HCT116 (cell line): Measurements from ENCODE around the gene ZNF32. TPM values are rescaled to one million over a fixed set of nuclear protein-coding genes. Genes with fewer than 3 reads are reported as not detected.

Experiments
- ATAC-seq: fragments of 200-7000 bp; cut with Tn5 transposase; 2 replicates; pipeline ENCODE4 v1.9.1; 2020; ENCODE audit warnings: mild to moderate bottlenecking, moderate library complexity
- BruUV-seq: library from RNA; stranded (reverse); fragments of 400-500 nt; replicated peaks from 2 replicates; lab custom pipeline; 2021; lab: Mats Ljungman, UMichigan
- CTCF ChIA-PET: fragments of 300-600 bp; sonication (Branson Sonifier 250); formaldehyde crosslinking; loops from one replicate; lab custom pipeline; 2021; ENCODE audit warnings: antibody characterized with exemption; lab: Charles Lee
- POLR2A ChIA-PET: fragments of 300-600, 350-600 bp; sonication (Branson Sonifier 250); formaldehyde crosslinking; loops from one replicate; lab custom pipeline; 2021; ENCODE audit warnings: antibody characterized with exemption; lab: Charles Lee
- RAD21 ChIA-PET, 2 experiments: fragments of 300-600 bp; sonication (Branson Sonifier 250); formaldehyde crosslinking; loops; one replicate each; lab custom pipeline; 2023; ENCODE audit warnings: low total read pairs in 2 of 2; ENCODE audit not compliant: uncharacterized antibody in 2 of 2, unreplicated experiment in 2 of 2, low non-redundant PET in 1 of 2; lab: Charles Lee
- DNase-seq: peaks from one replicate; pipeline ENCODE4 v3.0.0-alpha.2; 2010; ENCODE audit warnings: low read depth, low spot score
- H2AFZ ChIP-seq: fragments of 200-600 bp; shearing (Covaris generic), sonication (generic); 2 replicates; pipeline ENCODE4 v1.6.1; 2017; ENCODE audit warnings: low read depth, mixed run types, mixed read lengths, antibody characterized with exemption, low read length; ENCODE audit not compliant: poor library complexity, severe bottlenecking
- H3K27ac ChIP-seq: 2 replicates; pipeline ENCODE4 v1.5.1; 2012; ENCODE audit warnings: low read depth, low read length
- H3K27me3 ChIP-seq: fragments of 200-600 bp; sonication (generic); 2 replicates; pipeline ENCODE4 v1.6.1; 2016; ENCODE audit warnings: mixed run types, low read length, mixed read lengths; ENCODE audit not compliant: insufficient read depth
- H3K36me3 ChIP-seq, 2 experiments: fragments of 200-500 bp in 1 of 2; fragments of 200-600 bp in 1 of 2; sonication (Bioruptor generic) in 1 of 2; sonication (generic) in 1 of 2; 2 replicates each; pipeline versions ENCODE4 v1.5.1 to v1.6.1; 2014 to 2016; ENCODE audit warnings: low read length in 2 of 2, inconsistent platforms in 1 of 2, mixed read lengths in 1 of 2, mixed run types in 1 of 2; ENCODE audit not compliant: insufficient read depth in 2 of 2, control insufficient read depth in 1 of 2
- H3K4me1 ChIP-seq, 2 experiments: fragments of 200-600 bp in 1 of 2; sonication (generic) in 1 of 2; 2 replicates each; pipeline versions ENCODE4 v1.5.1 to v1.6.1; 2012 to 2017; ENCODE audit warnings: low read length in 2 of 2, inconsistent platforms in 1 of 2, mild to moderate bottlenecking in 1 of 2, mixed read lengths in 1 of 2, mixed run types in 1 of 2, moderate library complexity in 1 of 2; ENCODE audit not compliant: insufficient read depth in 2 of 2, control insufficient read depth in 1 of 2
- H3K4me2 ChIP-seq: fragments of 200-600 bp; sonication (generic); 2 replicates; pipeline ENCODE4 v1.6.1; 2017; ENCODE audit warnings: mixed run types, low read length, mixed read lengths
- H3K4me3 ChIP-seq, 2 experiments: fragments of 200-600 bp in 1 of 2; sonication (generic) in 1 of 2; replicated peaks in 1 of 2; 2 replicates each; pipeline ENCODE4 v1.5.1; 2011 to 2016; ENCODE audit warnings: low read length in 2 of 2, control low read depth in 1 of 2, low read depth in 1 of 2, mild to moderate bottlenecking in 1 of 2, mixed read lengths in 1 of 2, mixed run types in 1 of 2
- H3K79me2 ChIP-seq: fragments of 200-600 bp; sonication (generic); 2 replicates; pipeline ENCODE4 v1.6.1; 2017; ENCODE audit warnings: mild to moderate bottlenecking, mixed run types, low read length, moderate library complexity, mixed read lengths; ENCODE audit not compliant: insufficient read depth
- H3K9ac ChIP-seq: fragments of 200-600 bp; sonication (generic); 2 replicates; pipeline ENCODE4 v1.6.1; 2016; ENCODE audit warnings: low read length, mixed read lengths
- H3K9me2 ChIP-seq: fragments of 200-600 bp; sonication (generic), shearing (Covaris generic); 2 replicates; pipeline ENCODE4 v1.6.1; 2017; ENCODE audit warnings: mixed run types, mild to moderate bottlenecking, moderate library complexity; ENCODE audit not compliant: insufficient read depth
- H3K9me3 ChIP-seq, 2 experiments: fragments of 200-500 bp in 1 of 2; fragments of 200-600 bp in 1 of 2; sonication (Bioruptor generic) in 1 of 2; sonication (generic) in 1 of 2; 2 replicates each; pipeline ENCODE4 v1.6.1; 2014 to 2017; ENCODE audit warnings: low read length in 2 of 2, mixed read lengths in 2 of 2, inconsistent platforms in 1 of 2, low read depth in 1 of 2, mild to moderate bottlenecking in 1 of 2, mixed run types in 1 of 2, moderate library complexity in 1 of 2; ENCODE audit not compliant: control insufficient read depth in 1 of 2, insufficient read depth in 1 of 2
- H4K20me1 ChIP-seq: fragments of 200-600 bp; sonication (generic), shearing (Covaris generic); 2 replicates; pipeline ENCODE4 v1.6.1; 2017; ENCODE audit warnings: mixed run types, mild to moderate bottlenecking, moderate library complexity; ENCODE audit not compliant: insufficient read depth
- CEBPB ChIP-seq: IDR thresholded peaks from 2 replicates; pipeline ENCODE4 v1.6.1; 2012; ENCODE audit warnings: low read depth
- CTCF ChIP-seq, 3 experiments: fragments of 200-600 bp in 1 of 3; sonication (generic) in 1 of 3; IDR thresholded peaks in 2 of 3; conservative IDR thresholded peaks in 1 of 3; 2 replicates each; pipeline ENCODE4 v1.5.1; 2012 to 2017; ENCODE audit warnings: low read depth in 2 of 3, low read length in 2 of 3, antibody characterized with exemption in 1 of 3, borderline replicate concordance in 1 of 3, control low read depth in 1 of 3, mild to moderate bottlenecking in 1 of 3, mixed read lengths in 1 of 3, mixed run types in 1 of 3, moderate library complexity in 1 of 3; ENCODE audit not compliant: insufficient read depth in 1 of 3
- EZH2 ChIP-seq: fragments of 200-600 bp; sonication (generic); IDR thresholded peaks from 2 replicates; pipeline ENCODE4 v1.6.1; 2017; ENCODE audit warnings: antibody characterized with exemption, mixed run types
- EZH2phosphoT487 ChIP-seq: fragments of 200-600 bp; IDR thresholded peaks from 2 replicates; pipeline ENCODE4 v1.6.1; 2018; ENCODE audit warnings: antibody characterized with exemption, borderline replicate concordance
- FOSL1 ChIP-seq: IDR thresholded peaks from 2 replicates; pipeline ENCODE4 v1.6.1; 2012; ENCODE audit warnings: low read depth
- SRF ChIP-seq: IDR thresholded peaks from 2 replicates; pipeline ENCODE4 v1.6.1; 2012; ENCODE audit warnings: low read depth
- TCF7L2 ChIP-seq: IDR thresholded peaks from 2 replicates; pipeline ENCODE4 v1.7.0; 2011; ENCODE audit warnings: borderline replicate concordance, inconsistent platforms; ENCODE audit not compliant: insufficient read depth, insufficient read length; ENCODE audit errors: extremely low read depth
- YY1 ChIP-seq: IDR thresholded peaks from 2 replicates; pipeline ENCODE4 v1.6.1; 2011; ENCODE audit warnings: low read length, low read depth, moderate library complexity, mild to moderate bottlenecking; ENCODE audit not compliant: insufficient replicate concordance; ENCODE audit errors: extremely low read depth
- ZBTB33 ChIP-seq: IDR thresholded peaks from 2 replicates; pipeline ENCODE4 v1.6.1; 2011; ENCODE audit warnings: mild to moderate bottlenecking, low read length, moderate library complexity; ENCODE audit not compliant: insufficient replicate concordance; ENCODE audit errors: extremely low read depth
- ZNF274 ChIP-seq: fragments of 200-500 bp; sonication (Bioruptor generic); IDR thresholded peaks from 2 replicates; pipeline ENCODE4 v1.6.1; 2014; ENCODE audit warnings: mild to moderate bottlenecking, low read depth, low read length, inconsistent platforms
- intact Hi-C: fragments of 100-400 bp; cut with micrococcal nuclease; formaldehyde crosslinking; loops from 2 replicates; pipeline ENCODE4 v1.10.0; 2022
- total RNA-seq: library from RNA; stranded (reverse); gene quantifications from one replicate; pipeline ENCODE4 v1.2.1, GENCODE V29; 2021; ENCODE audit not compliant: unreplicated experiment

The ZNF32 gene
- total RNA-seq, 1 experiment from 2014 or later: 10.3 TPM

- H3K9me2 ChIP-seq: no peaks in the 10 kb centered on the region
- no peak overlapping the region for H2AFZ ChIP-seq
- no peak overlapping the region for H3K4me2 ChIP-seq
- intact Hi-C loops: no loop called here
- CTCF ChIA-PET: no interaction called here
- H4K20me1 ChIP-seq: no peaks in the 10 kb centered on the region
- no peak overlapping the region for H3K9ac ChIP-seq
- no peaks in the 10 kb centered on the region for H3K4me1 ChIP-seq
- no peak for TF ChIP-seq TCF7L2
- TF ChIP-seq EZH2phosphoT487: no peak
- TF ChIP-seq, all 23 proteins: peak for 0
- Histone ChIP-seq H3K4me3 (no peak overlapping the region), H3K79me2 (no peaks in the 10 kb centered on the region), H3K27ac (no peak overlapping the region), H3K27me3 (no peaks in the 10 kb centered on the region), H3K9me3 (no peaks in the 10 kb centered on the region; a peak in 1 of 4 replicates), H3K36me3 (no peaks in the 10 kb centered on the region)
- ChIA-PET POLR2A (no interaction called here), RAD21 (no interaction called here)
- no TSS peak for BruUV-seq
- DNase-seq (no peak), ATAC-seq (no peak)
Observed at GRCh38 chr10:43595739-43596298, 52.9 kb downstream of the ZNF32 start.

GRCh38 chr10:43594944-43595589 lies 53.6 kb downstream of the ZNF32 start:
- DNase-seq (no peak), ATAC-seq (no peak)
- RAD21 ChIA-PET: no interaction called here
- H3K27me3 ChIP-seq: no peaks in the 10 kb centered on the region
- intact Hi-C loops: no loop called here
- no peaks in the 10 kb centered on the region for H3K36me3 ChIP-seq
- H4K20me1 ChIP-seq: no peaks in the 10 kb centered on the region
- H3K27ac ChIP-seq: no peak overlapping the region
- H3K9me2 ChIP-seq: no peaks in the 10 kb centered on the region
- no peaks in the 10 kb centered on the region for H3K4me1 ChIP-seq
- POLR2A ChIA-PET: no interaction called here
- no peak overlapping the region for H2AFZ ChIP-seq
- CTCF ChIA-PET: no interaction called here
- no peaks in the 10 kb centered on the region; a peak in 1 of 4 replicates for H3K9me3 ChIP-seq
- no peak overlapping the region for H3K4me3 ChIP-seq
- no peak overlapping the region for H3K9ac ChIP-seq
- H3K79me2 ChIP-seq: no peaks in the 10 kb centered on the region
- TF ChIP-seq EZH2: no peak
- no peak for TF ChIP-seq YY1
- no peak for TF ChIP-seq EZH2phosphoT487
- no peak for TF ChIP-seq CTCF (IDR thresholded peaks at IDR 0.05 in 2 of 3, conservative IDR thresholded peaks at IDR 0.05 in 1 of 3; ENCODE audit: borderline replicate concordance in 1 of 3, insufficient read depth in 1 of 3, low read depth in 2 of 3, low read length in 2 of 3)
- no peak for TF ChIP-seq CEBPB
- no peak for TF ChIP-seq ZNF274
- no peak for TF ChIP-seq FOSL1
- TF ChIP-seq ZBTB33: no peak
- no peak for TF ChIP-seq SRF
- TF ChIP-seq, all 23 proteins: peak for 0
- H3K4me2 ChIP-seq: no peak overlapping the region; the same call in 1 of the 2 replicates
- no TSS peak for BruUV-seq
